ENCODE data around the gene KLF12.

The KLF12 gene

GRCh38 chr13:74134221-74134776 is at the start of gene KLF12:
Gene KLF12, minus strand, starts transcription at chr13:74134404.
- DNase-seq, result peak; percentile 85 to 98

GRCh38 chr13:74182491-74182890 is 48.3 kb upstream of the KLF12 start:
- no peak for DNase-seq

- DNase-seq, result no peak
Measured at GRCh38 chr13:74174810-74175209, 40.6 kb upstream of the KLF12 start.

- DNase-seq, result no peak
Measured at GRCh38 chr13:74173822-74174221, 39.6 kb upstream of the KLF12 start.

GRCh38 chr13:74171641-74172040 is 37.4 kb upstream of the KLF12 start:
- no peak for DNase-seq

GRCh38 chr13:74169676-74170075 is 35.5 kb upstream of the KLF12 start:
- no peak for DNase-seq

GRCh38 chr13:74168263-74168675 is 34.1 kb upstream of the KLF12 start:
- DNase-seq, result no peak

GRCh38 chr13:74166261-74167004 is 32.2 kb upstream of the KLF12 start:
- DNase-seq, result no peak

GRCh38 chr13:74162782-74163181 is 28.6 kb upstream of the KLF12 start:
- DNase-seq, result no peak

GRCh38 chr13:74162135-74162534 is 27.9 kb upstream of the KLF12 start:
- no peak for DNase-seq

- no peak for DNase-seq
Measured at GRCh38 chr13:74158571-74159352, 24.6 kb upstream of the KLF12 start.

GRCh38 chr13:74158028-74158427 is 23.8 kb upstream of the KLF12 start:
- DNase-seq, result no peak

GRCh38 chr13:74154981-74155380 is 20.8 kb upstream of the KLF12 start:
- DNase-seq, result no peak

- no peak for DNase-seq
Measured at GRCh38 chr13:74153316-74153715, 19.1 kb upstream of the KLF12 start.

GRCh38 chr13:74151859-74152258 is 17.7 kb upstream of the KLF12 start:
- no peak for DNase-seq

- DNase-seq, result no peak
Measured at GRCh38 chr13:74148352-74148751, 14.1 kb upstream of the KLF12 start.

GRCh38 chr13:74145249-74145975 is 11.2 kb upstream of the KLF12 start:
- no peak for DNase-seq

GRCh38 chr13:74144269-74144668 is 10.1 kb upstream of the KLF12 start:
- DNase-seq, result no peak

- no peak for DNase-seq
Measured at GRCh38 chr13:74142257-74142656, 8.1 kb upstream of the KLF12 start.

GRCh38 chr13:74138241-74138640 is 4.0 kb upstream of the KLF12 start:
- DNase-seq, result no peak

GRCh38 chr13:74136084-74136658 is 2.0 kb upstream of the KLF12 start:
- DNase-seq, result no peak

- DNase-seq, result peak; percentile 76 to 84
Measured at GRCh38 chr13:74135326-74136083, 1.3 kb upstream of the KLF12 start.
